WERI-Rb-1 (cell line): ENCODE data around the gene TSFM.

Experiments used
- DNase-seq: peaks from one replicate; pipeline ENCODE4 v3.0.0-alpha.2; 2020
- H3K27ac ChIP-seq: fragments of 250-450 bp; sonication (Bioruptor Pico); 2 replicates; pipeline ENCODE4 v1.5.1; 2020; ENCODE audit warnings: mild to moderate bottlenecking, moderate library complexity
- H3K27me3 ChIP-seq: fragments of 250-450 bp; sonication (Bioruptor Pico); 2 replicates; pipeline ENCODE4 v1.5.1; 2021; ENCODE audit warnings: mild to moderate bottlenecking, low read depth, moderate library complexity; ENCODE audit not compliant: insufficient read depth, severe bottlenecking
- H3K36me3 ChIP-seq: fragments of 250-450 bp; sonication (Bioruptor Pico); 2 replicates; pipeline ENCODE4 v1.5.1; 2020; ENCODE audit warnings: mild to moderate bottlenecking, moderate library complexity
- H3K4me3 ChIP-seq: 2 replicates; pipeline ENCODE4 v1.5.1; 2011; ENCODE audit warnings: low read depth, mild to moderate bottlenecking, control low read depth, low read length
- H3K9me3 ChIP-seq: fragments of 250-450 bp; sonication (Bioruptor Pico); 2 replicates; pipeline ENCODE4 v1.5.1; 2021; ENCODE audit warnings: mild to moderate bottlenecking, moderate library complexity; ENCODE audit not compliant: severe bottlenecking
- CTCF ChIP-seq: IDR thresholded peaks from 2 replicates; pipeline ENCODE4 v1.5.1; 2011; ENCODE audit warnings: low read depth, mild to moderate bottlenecking, control low read depth, inconsistent platforms, low read length

TSFM gene

GRCh38 chr12:57844709-57845477 lies 62.3 kb downstream of the TSFM start:
- Histone ChIP-seq H3K9me3 (no peaks in the 10 kb centered on the region), H3K27me3 (no peaks in the 10 kb centered on the region), H3K4me3 (peak overlapping the region; percentile 99), H3K36me3 (peaks cover 9% of the 10 kb centered on the region), H3K27ac (peak overlapping the region; percentile 98)
- no peak for DNase-seq
- TF ChIP-seq CTCF = no peak

- Histone ChIP-seq H3K4me3 (peak overlapping the region; percentile 99), H3K36me3 (peaks cover 9% of the 10 kb centered on the region), H3K27me3 (no peaks in the 10 kb centered on the region), H3K9me3 (no peaks in the 10 kb centered on the region), H3K27ac (peak overlapping the region; percentile 98)
- peak; percentile 84 for DNase-seq
- TF ChIP-seq CTCF = no peak
These were observed 63.1 kb downstream of the TSFM start for GRCh38 chr12:57845478-57846284.

GRCh38 chr12:57846285-57846576 lies 63.6 kb downstream of the TSFM start:
- Histone ChIP-seq H3K27me3 (no peaks in the 10 kb centered on the region), H3K4me3 (peak overlapping the region; percentile 99), H3K27ac (peak overlapping the region; percentile 98), H3K9me3 (no peaks in the 10 kb centered on the region), H3K36me3 (peaks cover 9% of the 10 kb centered on the region)
- DNase-seq = no peak
- no peak for TF ChIP-seq CTCF

GRCh38 chr12:57846577-57847319 lies 64.2 kb downstream of the TSFM start, which contains the start of gene CTDSP2:
Gene CTDSP2, minus strand, starts transcription at chr12:57846729. Its CDS starts 294 bp downstream, at chr12:57846435.
- H3K4me3 ChIP-seq = peak within 1 kb of the TSS; percentile 99
- peak; percentile 99 for DNase-seq
- peak within 1 kb of the TSS; percentile 98 for H3K27ac ChIP-seq
- peaks cover 9% of the 10 kb centered on the region for H3K36me3 ChIP-seq
- no peaks in the 10 kb centered on the region for H3K9me3 ChIP-seq
- no peaks in the 10 kb centered on the region for H3K27me3 ChIP-seq
- no peak for TF ChIP-seq CTCF
